OCI-LY1 (cell line): Measurements from ENCODE around the gene LIM2.

Experiments
- H2AFZ ChIP-seq: fragments of 200-600 bp; sonication (generic), shearing (Covaris generic); 2 replicates; pipeline ENCODE4 v1.6.0; 2014; ENCODE audit warnings: antibody characterized with exemption, mild to moderate bottlenecking, low read length
- H3F3A ChIP-seq: fragments of 200-600 bp; sonication (generic), shearing (Covaris generic); 2 replicates; pipeline ENCODE4 v1.6.0; 2014; ENCODE audit warnings: mild to moderate bottlenecking, antibody characterized with exemption, low read length, moderate library complexity; ENCODE audit not compliant: insufficient read depth
- H3K27ac ChIP-seq: fragments of 200-600 bp; sonication (generic); 2 replicates; pipeline ENCODE4 v1.5.1; 2014; ENCODE audit warnings: low read length, mixed run types, mild to moderate bottlenecking, low read depth; ENCODE audit not compliant: poor library complexity, severe bottlenecking
- H3K27me3 ChIP-seq: fragments of 200-600 bp; sonication (generic); 2 replicates; pipeline ENCODE4 v1.6.0; 2014; ENCODE audit warnings: antibody characterized with exemption, mild to moderate bottlenecking, low read length, moderate library complexity; ENCODE audit not compliant: insufficient read depth
- H3K36me3 ChIP-seq: fragments of 200-600 bp; sonication (generic); 2 replicates; pipeline ENCODE4 v1.6.1; 2014; ENCODE audit warnings: mild to moderate bottlenecking, antibody characterized with exemption, low read length, moderate library complexity, mixed read lengths; ENCODE audit not compliant: insufficient read depth
- H3K4me1 ChIP-seq: fragments of 200-600 bp; sonication (generic); 2 replicates; pipeline ENCODE4 v1.5.1; 2014; ENCODE audit warnings: mild to moderate bottlenecking, low read length, moderate library complexity; ENCODE audit not compliant: insufficient read depth, severe bottlenecking
- H3K4me2 ChIP-seq: fragments of 200-600 bp; sonication (generic), shearing (Covaris generic); 2 replicates; pipeline ENCODE4 v1.6.1; 2014; ENCODE audit warnings: low read length
- H3K4me3 ChIP-seq: fragments of 200-600 bp; sonication (generic); 2 replicates; pipeline ENCODE4 v1.5.1; 2014; ENCODE audit warnings: low read length, low read depth, mild to moderate bottlenecking, mixed read lengths; ENCODE audit not compliant: poor library complexity, severe bottlenecking
- H3K79me2 ChIP-seq: fragments of 200-600 bp; shearing (Covaris generic); 2 replicates; pipeline ENCODE4 v1.6.1; 2016; ENCODE audit warnings: mixed run types, low read length, mixed read lengths; ENCODE audit not compliant: insufficient read depth
- H3K9ac ChIP-seq: fragments of 200-600 bp; sonication (generic), shearing (Covaris generic); 2 replicates; pipeline ENCODE4 v1.6.1; 2014; ENCODE audit warnings: mild to moderate bottlenecking, low read length, mixed read lengths
- H3K9me2 ChIP-seq: fragments of 200-600 bp; sonication (generic), shearing (Covaris generic); 2 replicates; pipeline ENCODE4 v1.6.1; 2014; ENCODE audit warnings: low read depth, mild to moderate bottlenecking, low read length, mixed read lengths
- H3K9me3 ChIP-seq: fragments of 200-600 bp; shearing (Covaris generic); 2 replicates; pipeline ENCODE4 v1.6.1; 2014; ENCODE audit warnings: low read length, mixed read lengths
- H4K20me1 ChIP-seq: fragments of 200-600 bp; sonication (generic), shearing (Covaris generic); 2 replicates; pipeline ENCODE4 v1.6.0; 2016; ENCODE audit warnings: mild to moderate bottlenecking, low read length; ENCODE audit not compliant: insufficient read depth
- CTCF ChIP-seq: fragments of 200-600 bp; sonication (generic), shearing (Covaris generic); IDR thresholded peaks from 2 replicates; pipeline ENCODE4 v1.5.1; 2017; ENCODE audit warnings: mild to moderate bottlenecking, antibody characterized with exemption, low read length, moderate library complexity, mixed read lengths
- EZH2 ChIP-seq: fragments of 200-600 bp; sonication (generic), shearing (Covaris generic); IDR thresholded peaks from 2 replicates; pipeline ENCODE4 v1.8.0; 2017; ENCODE audit warnings: borderline replicate concordance, mixed run types, mild to moderate bottlenecking, antibody characterized with exemption, low read length, moderate library complexity, mixed read lengths

LIM2 gene

GRCh38 chr19:51387924-51388389 lies at the start of gene LIM2:
Gene LIM2, minus strand, starts transcription at chr19:51387974. Its CDS starts 531 bp downstream, at chr19:51387443.
- no peaks in the 10 kb centered on the region for H3K9me2 ChIP-seq
- TF ChIP-seq EZH2 (no peak), CTCF (no peak)
- no peaks in the 10 kb centered on the region for H3K79me2 ChIP-seq
- no peaks in the 10 kb centered on the region for H3F3A ChIP-seq
- no peak within 1 kb of the TSS for H3K9ac ChIP-seq
- no peaks in the 10 kb centered on the region for H3K36me3 ChIP-seq
- H3K4me1 ChIP-seq = peaks cover 20% of the 10 kb centered on the region
- no peak within 1 kb of the TSS for H3K4me2 ChIP-seq
- no peak within 1 kb of the TSS for H3K27ac ChIP-seq
- no peaks in the 10 kb centered on the region for H4K20me1 ChIP-seq
- peaks cover 6% of the 10 kb centered on the region; the same call in 1 of the 2 replicates for H3K27me3 ChIP-seq
- no peaks in the 10 kb centered on the region for H3K9me3 ChIP-seq
- H3K4me3 ChIP-seq = no peak within 1 kb of the TSS
- no peak within 1 kb of the TSS for H2AFZ ChIP-seq

- no peak overlapping the region for H3K27ac ChIP-seq
- TF ChIP-seq CTCF (no peak), EZH2 (no peak)
- H3K4me3 ChIP-seq = no peak overlapping the region
- no peaks in the 10 kb centered on the region for H3F3A ChIP-seq
- H4K20me1 ChIP-seq = no peaks in the 10 kb centered on the region
- H3K36me3 ChIP-seq = no peaks in the 10 kb centered on the region
- no peak overlapping the region for H2AFZ ChIP-seq
- no peaks in the 10 kb centered on the region for H3K9me2 ChIP-seq
- no peaks in the 10 kb centered on the region for H3K4me1 ChIP-seq
- no peak overlapping the region for H3K4me2 ChIP-seq
- no peaks in the 10 kb centered on the region for H3K9me3 ChIP-seq
- H3K79me2 ChIP-seq = no peaks in the 10 kb centered on the region
- no peak overlapping the region for H3K9ac ChIP-seq
- H3K27me3 ChIP-seq = peaks cover 10% of the 10 kb centered on the region; the same call in 1 of the 2 replicates
Measured at GRCh38 chr19:51434456-51434855, 46.7 kb upstream of the LIM2 start.

- H3K4me2 ChIP-seq = no peak overlapping the region
- no peaks in the 10 kb centered on the region for H3F3A ChIP-seq
- H3K9ac ChIP-seq = no peak overlapping the region
- H2AFZ ChIP-seq = no peak overlapping the region
- no peaks in the 10 kb centered on the region for H3K4me1 ChIP-seq
- no peaks in the 10 kb centered on the region for H4K20me1 ChIP-seq
- H3K9me3 ChIP-seq = no peaks in the 10 kb centered on the region
- peaks cover 16% of the 10 kb centered on the region; the same call in 1 of the 2 replicates for H3K27me3 ChIP-seq
- H3K27ac ChIP-seq = no peak overlapping the region
- no peaks in the 10 kb centered on the region for H3K9me2 ChIP-seq
- H3K79me2 ChIP-seq = no peaks in the 10 kb centered on the region
- TF ChIP-seq EZH2 (no peak), CTCF (no peak)
- H3K36me3 ChIP-seq = no peaks in the 10 kb centered on the region
- H3K4me3 ChIP-seq = no peak overlapping the region
Measured at GRCh38 chr19:51433043-51433442, 45.3 kb upstream of the LIM2 start.
